ENCODE measurements around the gene SLC6A17. TPM values are rescaled to one million over a fixed set of nuclear protein-coding genes. Genes with fewer than 3 reads are reported as not detected.

Gene SLC6A17
- total RNA-seq, 1 donor from 2014 or later = 0.35 TPM

DNA sequence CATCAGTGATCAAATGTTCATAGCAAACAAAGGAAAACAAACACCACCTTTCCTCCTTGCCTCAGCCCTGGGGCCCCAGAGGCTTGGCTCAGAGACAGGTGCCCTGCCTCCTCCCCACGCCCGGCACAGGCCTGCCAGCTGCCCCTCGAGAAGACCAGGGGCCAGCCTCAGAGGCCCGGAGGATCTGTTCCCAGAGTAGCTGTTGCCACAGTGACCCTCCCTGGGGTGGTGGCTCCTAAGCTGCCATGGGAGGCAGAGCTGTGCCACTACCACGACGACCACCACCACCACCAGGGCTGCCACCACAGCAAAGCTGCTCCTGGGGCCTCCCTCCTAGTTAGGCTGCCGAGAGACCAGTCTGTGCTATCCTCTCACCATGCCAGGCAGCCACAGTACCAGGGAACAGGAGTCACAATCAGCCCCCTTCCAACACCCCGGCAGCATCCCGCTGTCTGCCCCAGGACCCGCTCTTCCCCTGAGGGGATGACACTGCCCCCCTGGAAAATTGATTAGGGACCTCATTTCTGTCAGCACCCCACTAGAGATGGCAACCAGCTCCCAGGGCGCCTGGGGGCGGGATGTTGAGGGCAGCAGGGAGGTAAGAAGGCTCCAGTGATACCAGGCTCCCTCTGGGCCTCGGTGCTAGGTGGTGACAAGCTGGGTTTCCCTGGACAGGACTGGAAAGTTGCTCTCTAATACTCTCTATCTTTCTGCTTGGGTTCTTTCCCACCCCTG, 90.3 kb downstream of the SLC6A17 start:
- no peak for DNase-seq (ENCODE audit: low spot score)

DNA sequence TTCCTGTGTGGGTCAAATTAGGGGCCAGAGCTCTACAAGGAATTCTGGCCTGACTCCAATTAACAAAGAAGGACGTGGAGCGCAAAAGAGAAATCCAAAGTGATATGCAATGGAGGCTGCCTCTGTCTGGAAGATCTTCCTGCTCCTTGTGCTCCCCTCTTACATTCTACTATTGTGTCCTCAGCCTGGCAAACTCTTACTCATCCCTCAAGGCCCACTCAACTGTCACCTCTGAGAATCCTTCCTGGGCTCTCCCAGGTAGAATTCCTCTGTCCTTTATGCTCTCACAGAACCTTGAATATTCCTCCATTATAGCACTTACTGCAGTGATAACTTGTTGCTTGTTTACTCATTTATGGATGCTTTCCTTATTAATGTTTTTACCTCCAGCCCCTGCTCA, 91.2 kb downstream of the SLC6A17 start:
- no peak for DNase-seq (ENCODE audit: low spot score)

DNA sequence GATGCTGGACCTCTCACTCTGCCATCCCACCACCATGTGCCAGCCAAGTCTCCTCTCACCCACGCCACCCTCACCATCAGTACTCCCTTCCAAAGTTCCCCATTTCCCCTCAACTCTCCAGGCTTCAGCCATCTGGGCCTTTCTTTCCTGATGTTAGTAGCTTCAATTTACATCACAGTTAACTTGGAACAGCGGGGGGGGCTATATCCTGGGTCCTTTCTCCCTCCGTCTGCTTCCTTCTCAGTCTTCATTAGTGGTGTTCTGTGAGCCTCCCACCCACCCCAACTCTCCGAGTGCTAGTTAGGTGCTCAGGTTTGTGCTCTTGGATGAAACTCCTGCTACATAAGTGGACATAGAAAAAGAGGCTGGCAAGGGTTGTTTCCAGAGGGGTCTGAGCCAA, 91.8 kb downstream of the SLC6A17 start:
- DNase-seq (ENCODE audit: low spot score) = no peak

DNA sequence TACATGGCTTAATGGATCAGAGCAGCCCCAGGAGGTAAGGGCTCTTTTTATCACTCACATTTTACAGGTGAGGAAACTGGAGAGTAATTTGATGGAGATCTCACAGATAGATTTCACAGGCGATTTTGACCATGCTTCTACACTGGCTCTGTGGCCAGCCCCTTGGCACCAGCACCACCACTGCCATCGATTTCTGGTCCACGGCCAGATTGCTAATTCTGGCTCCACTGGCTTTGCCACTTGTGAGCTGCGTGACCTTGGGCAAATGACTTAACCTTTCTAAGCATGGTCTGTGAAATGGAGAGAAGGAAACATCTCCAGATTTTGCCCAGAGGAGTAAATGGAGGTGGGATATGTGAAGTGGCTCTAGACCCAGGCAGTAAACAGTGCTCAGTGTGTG, 92.4 kb downstream of the SLC6A17 start:
- DNase-seq (ENCODE audit: low spot score) = peak; percentile 79

DNA sequence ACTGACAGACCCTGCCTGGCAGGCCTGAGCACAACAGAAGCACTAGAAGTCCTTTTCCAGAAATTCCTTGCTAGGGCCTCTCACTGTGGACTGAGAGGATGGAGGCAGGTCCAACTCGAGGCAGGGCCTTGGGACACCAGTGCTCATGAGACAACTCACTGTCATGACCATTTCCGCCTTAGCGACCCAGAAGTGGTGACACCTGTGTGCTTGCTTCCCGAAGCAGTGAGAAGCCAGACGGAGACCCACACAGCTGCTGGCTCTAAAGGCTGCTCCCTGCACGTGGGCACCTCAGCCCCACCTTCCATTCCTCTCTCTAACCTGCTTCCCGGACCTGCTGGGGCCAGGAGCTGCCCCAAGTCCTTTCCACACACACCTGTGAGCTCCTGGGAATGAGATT, 92.9 kb downstream of the SLC6A17 start:
- DNase-seq (ENCODE audit: low spot score) = no peak

DNA sequence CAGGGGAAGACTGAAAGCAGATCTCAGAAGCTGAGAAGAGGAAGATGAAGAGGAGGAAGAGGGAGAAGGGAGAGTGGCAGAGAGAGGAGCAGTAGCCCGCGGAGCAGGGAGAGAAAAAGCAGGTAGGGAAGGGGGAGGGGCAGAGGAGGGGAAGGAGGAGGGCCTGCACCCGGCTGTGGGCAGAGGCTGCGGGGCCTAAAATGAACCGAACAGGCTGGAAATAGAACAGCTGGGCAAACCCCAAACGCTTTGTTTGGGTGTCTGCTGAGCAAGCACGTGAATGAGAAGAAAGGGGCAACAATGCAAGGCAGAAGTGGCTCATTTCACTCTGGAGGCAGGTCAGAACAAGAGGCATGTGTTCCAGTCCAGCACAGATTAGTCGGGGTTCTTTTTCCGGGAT, 93.3 kb downstream of the SLC6A17 start:
- no peak for DNase-seq (ENCODE audit: low spot score)

DNA sequence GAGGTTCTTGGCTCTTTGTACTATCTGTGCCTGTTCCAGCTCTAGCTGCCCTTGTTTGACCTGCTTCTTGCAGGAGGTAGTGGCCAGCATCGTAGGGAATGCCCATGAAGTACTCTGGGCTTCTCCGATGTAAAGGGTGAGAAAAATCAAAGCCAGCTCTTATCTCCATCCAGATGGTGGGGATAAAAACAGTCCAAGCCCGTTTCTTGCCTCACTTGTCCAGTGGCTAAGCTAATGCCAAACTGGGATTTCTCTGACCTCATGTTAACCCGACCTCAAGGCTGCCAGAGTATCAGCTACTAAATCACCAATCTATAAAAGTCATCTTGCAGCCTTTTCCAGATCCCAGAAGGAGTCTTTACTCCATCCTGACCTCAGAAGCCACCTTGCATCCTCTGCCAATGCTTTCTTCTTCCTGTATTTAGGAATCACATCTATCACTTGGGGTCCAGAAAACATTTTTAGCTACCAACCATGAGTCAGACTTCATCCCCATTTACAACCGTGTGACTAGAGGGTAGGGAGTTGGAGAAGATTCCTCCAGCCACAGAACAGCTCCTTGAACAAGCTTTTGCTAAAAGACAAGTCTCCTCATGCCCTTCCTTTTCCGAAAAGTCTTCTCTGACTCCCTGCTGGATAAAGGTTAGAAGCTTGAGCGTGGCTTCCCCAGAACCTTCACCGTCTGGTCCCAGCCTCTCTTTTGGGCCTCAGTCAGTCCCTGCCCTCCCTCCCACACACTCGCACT, 95.8 kb downstream of the SLC6A17 start:
- DNase-seq (ENCODE audit: low spot score) = no peak

DNA sequence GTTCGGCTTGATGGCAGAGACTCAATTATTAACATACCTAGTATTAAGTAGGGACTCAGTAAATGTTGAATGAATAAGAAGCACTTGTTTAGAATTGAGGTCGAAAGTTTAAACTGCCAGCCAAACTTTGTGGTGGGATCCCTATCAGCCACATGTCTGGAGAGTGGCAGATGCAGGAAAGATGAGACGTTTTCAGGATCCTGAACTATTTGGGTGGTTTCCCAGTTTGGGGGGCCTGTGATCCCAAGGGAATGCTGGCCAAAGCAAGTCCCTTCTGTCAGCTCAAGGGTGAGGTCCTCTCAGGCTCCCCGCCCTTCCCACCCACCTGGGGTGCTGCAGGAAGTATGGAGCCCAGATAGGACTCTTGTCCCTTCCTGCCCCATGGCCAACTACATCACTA, 98.5 kb downstream of the SLC6A17 start:
- DNase-seq (ENCODE audit: low spot score) = no peak

DNA sequence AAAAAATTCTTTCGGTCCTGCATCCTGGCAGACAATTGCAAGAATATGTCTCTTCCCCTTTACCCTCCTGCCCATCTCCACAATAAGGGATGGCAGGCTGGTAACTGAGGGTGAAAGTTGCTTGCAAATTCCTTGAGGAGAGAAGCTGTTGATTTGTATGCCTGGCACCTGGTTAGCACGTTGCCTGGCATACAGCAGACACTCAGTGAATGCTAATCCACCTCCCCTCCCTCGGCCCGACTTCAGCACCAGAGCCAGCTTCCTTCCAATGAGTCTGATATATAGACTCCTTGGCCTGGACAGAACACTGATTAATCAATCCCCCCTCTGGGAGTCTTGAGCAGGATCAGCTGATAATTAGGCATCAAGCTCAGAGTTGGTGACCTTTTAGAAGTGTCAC, 99.0 kb downstream of the SLC6A17 start:
- no peak for DNase-seq (ENCODE audit: low spot score)

DNA sequence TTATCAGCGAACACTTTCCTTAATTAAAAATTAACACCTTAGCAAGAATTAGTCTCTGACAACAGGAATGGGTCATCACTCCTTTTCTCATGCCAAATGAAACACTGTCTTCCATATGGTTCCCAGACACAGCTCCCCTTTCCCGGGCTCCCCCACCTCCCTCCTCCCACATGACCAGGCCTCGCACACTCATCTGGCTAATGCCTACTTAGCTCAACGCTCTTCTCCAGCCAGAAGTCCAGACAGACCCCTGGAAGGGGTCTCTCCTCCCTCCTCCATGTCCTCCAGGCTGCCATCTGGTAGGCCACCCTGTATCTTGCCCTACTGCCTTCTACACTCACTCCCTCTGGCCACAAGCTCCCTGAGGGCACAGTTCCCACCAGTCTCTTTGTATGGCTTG, 99.7 kb downstream of the SLC6A17 start:
- DNase-seq (ENCODE audit: low spot score) = no peak

DNA sequence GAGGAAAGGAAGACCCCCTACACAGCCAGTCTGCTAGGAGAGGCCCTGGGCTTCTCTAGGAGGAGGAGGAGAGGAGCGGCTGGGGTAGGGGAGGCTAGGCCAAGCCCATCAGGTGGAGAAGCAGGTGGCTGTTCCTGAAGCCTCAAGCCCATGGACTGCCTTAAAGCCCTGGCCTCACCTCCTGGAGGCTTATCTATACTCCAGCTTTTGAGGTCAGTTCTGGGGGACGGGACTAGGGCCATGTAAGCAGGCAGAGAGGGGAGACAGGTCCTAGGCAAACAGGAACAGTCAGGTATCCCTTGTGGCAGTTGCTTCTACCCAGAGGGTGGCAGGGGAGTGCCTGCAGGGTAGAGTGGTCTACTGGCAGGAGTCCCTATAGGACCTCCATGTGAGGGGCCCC, 100.5 kb downstream of the SLC6A17 start:
- no peak for DNase-seq (ENCODE audit: low spot score)

Other genes with a start within 250 kb of the SLC6A17 start
- 184 TPM for gene CSF1, start 239.6 kb upstream of the SLC6A17 start, total RNA-seq
- gene AHCYL1, start 165.7 kb upstream of the SLC6A17 start, total RNA-seq = 166 TPM
- 39.4 TPM for gene STRIP1, start 115.9 kb upstream of the SLC6A17 start, total RNA-seq
- gene ALX3, start 79.8 kb upstream of the SLC6A17 start, total RNA-seq = not detected
- not detected for gene UBL4B, start 38.1 kb upstream of the SLC6A17 start, total RNA-seq
- 25.5 TPM for gene KCNC4, start 59.8 kb downstream of the SLC6A17 start, total RNA-seq
- gene RBM15, start 188.9 kb downstream of the SLC6A17 start, total RNA-seq = 23.8 TPM
- gene SLC16A4, start 240.5 kb downstream of the SLC6A17 start, total RNA-seq = 52.3 TPM